ENCODE results near the gene VPS54.
A peak's percentile ranks its signal among the peaks of the same experiment; 100 is the strongest.

Gene VPS54

GRCh38 chr2:64025741-64026140, 6.5 kb upstream of the VPS54 start:
- DNase-seq: no peak
- in situ Hi-C loops (cut with HindIII; ENCODE audit: low pct_ligation_motif_present, low pct_unique_long_range_greater_than_20kb, low sequenced_read_pairs): no loop called here

GRCh38 chr2:64024259-64024949, 5.2 kb upstream of the VPS54 start:
- in situ Hi-C loops (cut with HindIII; ENCODE audit: low pct_ligation_motif_present, low pct_unique_long_range_greater_than_20kb, low sequenced_read_pairs): no loop called here
- DNase-seq: no peak

GRCh38 chr2:64023485-64024258, 4.4 kb upstream of the VPS54 start:
- DNase-seq: no peak
- in situ Hi-C loops (cut with HindIII; ENCODE audit: low pct_ligation_motif_present, low pct_unique_long_range_greater_than_20kb, low sequenced_read_pairs): no loop called here

DNA sequence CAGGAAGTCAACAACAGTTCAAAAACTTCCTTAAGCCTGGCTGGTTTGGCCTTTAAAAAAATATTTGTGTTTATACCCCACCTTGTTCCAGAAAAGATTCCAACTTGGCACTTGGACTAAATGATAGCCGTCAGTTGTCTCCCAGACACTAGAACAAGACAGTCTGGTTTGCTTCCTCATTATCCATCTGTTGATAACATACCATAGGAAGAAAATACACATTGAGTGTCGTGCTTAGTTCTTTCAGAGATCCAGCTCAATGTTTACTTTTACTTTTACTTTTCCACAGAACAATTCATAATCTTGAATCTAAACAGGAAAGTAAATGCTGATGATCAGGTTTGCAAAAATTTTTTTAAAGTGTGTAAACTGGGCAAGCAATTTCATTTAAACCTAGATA, 2.4 kb upstream of the VPS54 start:
- DNase-seq: no peak
- in situ Hi-C loops (cut with HindIII; ENCODE audit: low pct_ligation_motif_present, low pct_unique_long_range_greater_than_20kb, low sequenced_read_pairs): no loop called here

DNA sequence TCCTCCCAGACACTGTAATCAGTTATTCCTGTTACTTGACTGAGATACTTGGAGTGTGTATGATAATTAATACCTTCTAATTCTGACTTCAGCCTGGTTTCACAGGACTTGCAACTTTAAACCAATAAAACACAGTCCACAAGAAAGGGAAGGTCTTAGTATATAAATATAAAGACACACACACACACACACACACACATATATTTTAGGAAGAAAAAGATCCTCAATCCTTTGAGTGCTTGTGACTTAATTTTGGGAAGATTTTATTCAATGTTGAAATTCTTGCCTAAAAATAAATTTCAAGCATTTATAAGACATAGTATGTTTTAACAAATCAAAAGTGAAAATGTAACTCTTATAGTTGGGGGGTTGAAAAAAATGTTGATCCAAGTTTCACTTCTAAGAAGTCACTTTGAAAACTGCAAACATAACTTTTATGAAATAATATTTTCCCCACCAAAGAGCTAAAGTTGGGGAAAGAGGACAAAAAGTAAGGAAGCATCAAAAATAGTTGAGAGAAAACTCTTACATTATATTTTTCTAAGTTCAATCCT, 824 bp upstream of the VPS54 start:
- no peak for DNase-seq

GRCh38 chr2:64018701-64019082, 536 bp downstream of the VPS54 start:
- in situ Hi-C loops (cut with HindIII; ENCODE audit: low pct_ligation_motif_present, low pct_unique_long_range_greater_than_20kb, low sequenced_read_pairs): no loop called here
- peak; percentile 72 for DNase-seq

More for the DNA sequence above, 824 bp upstream of the VPS54 start:
- in situ Hi-C loops (cut with HindIII; ENCODE audit: low pct_ligation_motif_present, low pct_unique_long_range_greater_than_20kb, low sequenced_read_pairs): no loop called here

- peak; percentile 43 for DNase-seq
- in situ Hi-C loops (cut with HindIII; ENCODE audit: low pct_ligation_motif_present, low pct_unique_long_range_greater_than_20kb, low sequenced_read_pairs): no loop called here
These were observed 1.2 kb downstream of the VPS54 start for GRCh38 chr2:64017811-64018700.

DNA sequence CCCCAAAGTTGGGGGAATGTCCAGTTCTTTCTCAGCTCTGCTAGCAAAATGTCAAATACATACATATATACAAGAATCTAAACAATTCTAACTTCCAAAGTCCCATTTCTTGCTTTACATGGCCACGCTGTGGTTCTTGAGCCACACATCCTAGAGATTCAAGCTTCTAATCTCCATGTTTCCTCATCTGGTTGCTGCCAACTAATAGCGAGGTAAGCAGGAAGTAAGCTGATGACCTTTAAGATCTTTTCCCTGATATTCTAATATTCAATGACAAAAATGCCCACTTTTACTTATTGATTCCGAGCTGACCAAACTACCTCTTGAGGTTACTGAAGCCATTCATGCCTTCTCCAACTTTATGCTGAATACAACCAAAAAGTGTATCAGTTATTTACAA, 3.3 kb downstream of the VPS54 start:
- no peak for DNase-seq
- in situ Hi-C loops (cut with HindIII; ENCODE audit: low pct_ligation_motif_present, low pct_unique_long_range_greater_than_20kb, low sequenced_read_pairs): no loop called here

- no peak for DNase-seq
- in situ Hi-C loops (cut with HindIII; ENCODE audit: low pct_ligation_motif_present, low pct_unique_long_range_greater_than_20kb, low sequenced_read_pairs): no loop called here
These were observed 3.8 kb downstream of the VPS54 start for GRCh38 chr2:64015391-64015790.

- DNase-seq: no peak
- in situ Hi-C loops (cut with HindIII; ENCODE audit: low pct_ligation_motif_present, low pct_unique_long_range_greater_than_20kb, low sequenced_read_pairs): no loop called here
These were observed 4.6 kb downstream of the VPS54 start for GRCh38 chr2:64014628-64015027.

DNA sequence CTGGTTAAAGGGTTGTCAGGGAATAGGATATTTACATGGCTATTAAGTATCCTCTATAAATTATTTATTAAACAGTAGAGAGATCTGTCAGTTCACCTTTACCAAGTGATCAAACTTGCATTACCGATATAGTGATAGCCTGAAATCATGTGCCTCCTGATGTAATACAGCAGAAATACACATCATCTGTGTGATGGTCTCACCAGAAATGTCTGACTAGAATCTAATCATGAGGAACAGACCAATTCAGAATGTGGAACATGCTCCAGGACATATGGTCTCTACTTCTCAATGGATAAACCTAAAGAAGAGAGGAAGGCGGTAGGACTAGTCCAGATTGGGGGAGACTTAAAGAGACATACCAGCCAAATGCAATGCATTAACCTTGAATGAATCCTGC, 6.2 kb downstream of the VPS54 start:
- in situ Hi-C loops (cut with HindIII; ENCODE audit: low pct_ligation_motif_present, low pct_unique_long_range_greater_than_20kb, low sequenced_read_pairs): no loop called here
- no peak for DNase-seq

GRCh38 chr2:64012115-64012514, 7.1 kb downstream of the VPS54 start:
- DNase-seq: no peak
- in situ Hi-C loops (cut with HindIII; ENCODE audit: low pct_ligation_motif_present, low pct_unique_long_range_greater_than_20kb, low sequenced_read_pairs): no loop called here

GRCh38 chr2:64008434-64009009, 10.7 kb downstream of the VPS54 start:
- DNase-seq: no peak

DNA sequence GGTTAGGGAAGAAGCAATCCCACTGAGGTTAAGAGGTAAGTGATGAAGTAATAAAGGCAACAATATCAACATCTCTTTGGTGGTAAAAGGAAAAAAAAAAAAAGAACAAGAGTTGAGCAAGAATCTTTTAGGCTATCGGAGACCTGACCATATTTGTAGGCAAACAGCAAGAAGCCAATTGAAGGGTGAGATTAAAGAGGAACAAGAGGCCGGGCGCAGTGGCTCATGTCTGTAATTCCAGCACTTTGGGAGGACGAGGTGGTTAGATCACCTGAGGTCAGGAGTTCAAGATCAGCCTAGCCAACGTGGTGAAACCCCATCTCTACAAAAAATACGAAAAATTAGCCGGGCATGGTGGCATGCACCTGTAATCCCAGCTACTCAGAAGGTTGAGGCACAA, 11.3 kb downstream of the VPS54 start:
- in situ Hi-C loops (cut with HindIII; ENCODE audit: low pct_ligation_motif_present, low pct_unique_long_range_greater_than_20kb, low sequenced_read_pairs): no loop called here
- no peak for DNase-seq

More at GRCh38 chr2:64008434-64009009, 10.7 kb downstream of the VPS54 start:
- in situ Hi-C loops (cut with HindIII; ENCODE audit: low pct_ligation_motif_present, low pct_unique_long_range_greater_than_20kb, low sequenced_read_pairs): no loop called here

DNA sequence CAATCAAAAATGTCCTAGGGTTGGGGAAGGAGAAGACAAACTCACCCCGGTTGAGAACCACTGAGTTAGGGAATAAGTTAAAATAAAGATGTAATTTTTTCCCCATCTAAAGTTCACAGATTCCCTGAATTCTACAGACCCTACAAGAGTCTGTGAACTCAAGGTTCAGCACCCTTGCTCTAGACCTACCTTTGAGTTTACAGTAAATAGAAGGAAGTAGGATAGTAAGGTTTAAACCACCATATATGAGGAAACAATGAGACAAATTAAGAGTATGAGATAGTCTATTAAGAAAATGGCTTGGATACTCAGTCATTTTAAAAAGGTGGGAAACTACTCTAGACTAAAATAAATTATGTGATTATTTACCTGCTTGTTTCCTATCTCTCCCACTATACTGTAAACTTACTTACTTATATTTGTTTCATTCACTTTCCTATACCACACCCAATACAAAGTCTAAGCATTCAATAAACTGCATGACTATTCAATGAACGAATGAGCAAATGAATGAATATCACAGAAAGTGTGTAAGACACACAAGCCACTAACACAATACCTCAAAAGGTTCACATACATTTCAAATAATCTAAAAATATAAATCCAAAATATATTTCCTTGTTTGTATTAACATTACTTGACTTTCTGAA, 13.4 kb downstream of the VPS54 start:
- DNase-seq: no peak

DNA sequence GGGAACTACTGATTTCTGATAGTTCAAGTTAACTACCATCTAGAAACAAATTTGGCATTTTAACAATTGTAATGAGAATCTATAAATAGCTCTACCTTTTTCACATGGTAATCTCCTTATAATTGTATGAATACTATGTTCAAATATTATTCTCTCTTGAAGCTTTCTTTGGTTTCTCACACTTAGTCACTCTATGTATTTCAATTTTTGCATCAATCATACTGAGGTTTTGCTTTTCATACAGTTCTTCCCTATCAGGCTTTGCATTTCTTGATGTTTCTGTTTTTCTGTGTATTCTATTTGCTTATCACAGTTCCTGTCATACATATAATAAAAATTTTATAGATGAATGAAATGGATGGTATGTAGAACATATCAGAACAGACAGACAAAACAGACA, 16.0 kb downstream of the VPS54 start:
- DNase-seq: no peak
- in situ Hi-C loops (cut with HindIII; ENCODE audit: low pct_ligation_motif_present, low pct_unique_long_range_greater_than_20kb, low sequenced_read_pairs): no loop called here

More for the DNA sequence above, 13.4 kb downstream of the VPS54 start:
- in situ Hi-C loops (cut with HindIII; ENCODE audit: low pct_ligation_motif_present, low pct_unique_long_range_greater_than_20kb, low sequenced_read_pairs): no loop called here

DNA sequence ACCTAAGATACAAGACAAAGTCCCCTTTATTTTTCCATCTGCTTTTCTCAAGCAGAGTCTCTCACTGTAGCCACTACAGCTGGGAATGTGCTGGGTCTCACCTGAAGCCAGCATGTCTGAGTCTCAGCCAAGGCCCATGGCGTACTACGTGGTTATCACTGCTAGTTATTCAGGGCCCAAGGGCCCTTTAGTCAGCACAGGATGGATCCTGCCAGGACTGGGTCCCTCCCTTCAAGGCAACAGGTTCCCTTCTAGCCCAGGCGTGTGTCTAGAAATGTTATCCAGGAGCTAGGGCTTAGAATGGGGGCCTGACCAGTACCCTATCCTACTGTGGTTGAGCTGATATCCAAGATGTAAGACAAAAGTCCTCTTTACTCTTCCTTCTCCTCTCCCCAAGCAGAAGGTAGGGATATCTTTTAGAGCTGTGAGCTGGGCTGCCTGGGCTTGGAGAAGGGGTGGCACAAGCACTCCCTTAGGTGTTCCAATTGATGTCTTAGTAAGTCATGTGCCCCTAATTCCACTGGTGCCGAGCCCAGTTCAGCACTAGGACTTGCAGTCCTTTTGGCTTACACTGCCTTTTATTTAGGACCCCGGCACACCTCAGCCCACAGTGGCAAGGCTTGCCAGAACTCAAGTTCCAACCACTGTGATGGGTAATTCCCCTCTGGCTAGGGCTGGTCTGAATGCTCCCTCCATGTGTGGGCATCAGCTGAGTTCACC, 17.7 kb downstream of the VPS54 start:
- no peak for DNase-seq
- in situ Hi-C loops (cut with HindIII; ENCODE audit: low pct_ligation_motif_present, low pct_unique_long_range_greater_than_20kb, low sequenced_read_pairs): no loop called here

Measured in ACHN (cell line).